Dermis blood vessel endothelial cell (primary cell): ENCODE results near the gene CELF5. TPM values are rescaled to one million over a fixed set of nuclear protein-coding genes. Genes with fewer than 3 reads are reported as not detected.
A peak's percentile ranks its signal among the peaks of the same experiment; 100 is the strongest.
"Not testable (repeated sequence)": the region's sequence is repeated elsewhere in the genome, so short reads cannot be mapped to it uniquely, and the experiment has no call there.

Experiments used
- DNase-seq: peaks from one replicate; pipeline ENCODE4 v3.0.0; 2010
- total RNA-seq: library from RNA; depleted of rRNA; stranded (reverse); fragments of >200 nt; gene quantifications from 2 replicates; pipeline ENCODE4 v1.2.3, GENCODE V29; 2014

The CELF5 gene
- total RNA-seq, 1 donor from 2014 or later, result not detected

DNA sequence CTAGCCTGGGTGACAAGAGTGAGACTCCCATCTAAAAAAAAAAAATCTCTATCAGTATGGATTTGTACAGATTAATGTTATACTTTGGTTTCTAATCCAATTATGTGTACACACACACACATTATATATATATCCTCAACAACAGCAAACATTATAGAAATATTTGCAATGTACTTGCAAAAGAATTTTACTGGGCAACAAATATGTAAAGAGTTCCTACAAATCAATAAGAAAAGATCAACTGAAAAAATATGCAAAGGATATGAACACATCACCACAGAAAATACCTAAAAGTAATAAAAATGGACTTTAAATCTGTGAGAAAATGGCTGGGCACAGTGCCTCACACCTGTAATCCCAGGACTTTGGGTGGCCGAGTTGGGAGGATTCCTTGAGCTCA lies 101.0 kb downstream of the CELF5 start:
- DNase-seq, result no peak

DNA sequence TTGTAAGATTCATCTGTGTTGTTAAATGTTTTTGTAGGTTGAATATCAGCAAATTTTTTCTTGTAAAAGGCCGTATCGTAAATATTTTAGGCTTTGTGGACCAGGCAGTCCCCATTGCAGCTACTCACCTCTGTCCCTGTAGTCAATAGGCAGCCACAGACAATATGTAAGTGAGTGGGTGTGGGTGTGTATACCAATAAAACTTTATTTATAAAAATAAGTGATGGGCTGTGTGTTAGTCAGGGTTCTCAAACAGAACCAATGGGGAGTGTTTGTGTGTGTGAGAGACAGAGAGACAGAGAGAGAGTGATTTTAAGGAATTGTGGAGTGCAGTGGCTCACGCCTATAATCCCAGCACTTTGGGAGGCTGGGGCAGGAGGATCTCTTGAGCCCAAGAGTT lies 104.3 kb downstream of the CELF5 start:
- no peak for DNase-seq

DNA sequence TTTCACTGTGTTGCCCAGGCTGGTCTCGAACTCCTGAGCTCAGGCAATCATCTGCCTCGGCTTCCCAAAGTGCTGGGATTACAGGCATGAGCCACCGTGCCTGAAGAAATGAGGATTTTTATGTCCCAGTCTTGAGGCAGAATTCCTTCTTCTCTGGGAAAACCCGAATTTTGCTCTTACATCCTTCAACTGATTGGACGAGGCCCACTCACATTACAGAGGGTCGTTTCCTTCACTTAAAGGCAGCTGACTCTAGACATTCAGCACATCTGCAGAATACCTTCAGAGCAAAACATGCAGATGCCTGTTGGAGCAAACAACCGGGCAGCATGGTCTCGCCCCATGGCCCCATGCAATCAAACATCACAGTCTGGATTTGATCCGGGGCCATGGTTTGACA lies 105.6 kb downstream of the CELF5 start:
- no peak for DNase-seq

DNA sequence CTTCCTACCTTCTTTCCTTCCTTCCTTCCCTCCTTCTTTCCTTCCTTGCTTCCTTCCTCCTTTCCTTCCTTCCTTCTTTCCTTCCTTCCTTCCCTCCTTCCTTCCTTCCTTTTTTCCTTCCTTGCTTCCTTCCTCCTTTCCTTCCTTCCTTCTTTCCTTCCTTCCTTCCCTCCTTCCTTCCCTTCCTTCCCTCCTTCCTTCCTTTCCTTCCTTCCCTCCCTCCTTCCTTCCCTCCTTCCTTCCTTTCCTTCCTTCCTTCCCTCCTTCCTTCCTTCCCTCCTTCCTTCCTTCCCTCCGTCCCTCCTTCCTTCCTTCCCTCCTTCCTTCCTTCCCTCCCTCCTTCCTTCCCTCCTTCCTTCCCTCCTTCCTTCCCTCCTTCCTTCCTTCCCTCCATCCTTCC lies 107.8 kb downstream of the CELF5 start:
- DNase-seq, result not testable (repeated sequence)

DNA sequence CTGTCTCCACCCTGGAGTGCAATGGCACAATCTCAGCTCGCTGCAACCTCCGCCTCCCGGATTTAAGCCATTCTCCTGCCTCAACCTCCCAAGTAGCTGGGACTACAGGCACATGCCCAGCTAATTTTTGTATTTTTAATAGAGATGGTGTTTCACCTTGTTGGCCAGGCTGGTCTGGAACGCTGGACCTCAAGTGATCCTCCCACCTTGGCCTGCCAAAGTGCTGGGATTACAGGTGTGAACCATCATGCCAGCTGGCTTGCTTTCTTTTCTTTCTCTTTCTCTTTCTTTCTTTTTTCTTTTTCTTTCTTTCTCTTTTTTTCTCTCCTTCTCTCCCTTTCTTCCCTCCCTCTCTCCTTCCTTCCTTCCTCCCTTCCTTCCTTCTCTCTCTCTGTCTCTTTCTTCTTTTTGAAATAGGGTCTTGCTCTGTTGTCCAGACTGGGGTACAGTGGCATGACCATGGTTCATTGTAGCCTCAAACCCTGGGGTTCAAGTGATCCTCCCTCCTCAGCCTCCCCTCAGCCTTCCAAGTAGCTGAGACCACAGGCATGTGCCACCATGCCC lies 108.6 kb downstream of the CELF5 start:
- DNase-seq, result no peak

DNA sequence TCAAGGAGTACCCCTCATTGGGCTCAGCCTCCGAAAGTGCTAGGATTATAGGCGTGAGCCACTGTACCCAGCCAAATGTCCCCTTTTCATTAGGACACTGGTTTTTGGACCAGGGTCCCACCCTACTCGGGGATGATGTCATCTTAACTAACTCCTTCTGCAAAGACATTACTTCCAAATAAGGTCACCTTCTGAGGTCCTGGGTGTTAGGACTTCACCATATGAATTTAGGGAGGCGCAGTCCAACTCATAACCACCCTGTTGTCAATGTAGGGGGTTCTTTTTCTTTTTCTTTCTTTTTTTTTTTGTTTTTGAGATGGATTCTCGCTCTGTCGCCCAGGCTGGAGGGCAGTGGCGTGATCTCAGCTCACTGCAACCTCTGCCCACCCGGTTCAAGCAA lies 109.2 kb downstream of the CELF5 start:
- no peak for DNase-seq

DNA sequence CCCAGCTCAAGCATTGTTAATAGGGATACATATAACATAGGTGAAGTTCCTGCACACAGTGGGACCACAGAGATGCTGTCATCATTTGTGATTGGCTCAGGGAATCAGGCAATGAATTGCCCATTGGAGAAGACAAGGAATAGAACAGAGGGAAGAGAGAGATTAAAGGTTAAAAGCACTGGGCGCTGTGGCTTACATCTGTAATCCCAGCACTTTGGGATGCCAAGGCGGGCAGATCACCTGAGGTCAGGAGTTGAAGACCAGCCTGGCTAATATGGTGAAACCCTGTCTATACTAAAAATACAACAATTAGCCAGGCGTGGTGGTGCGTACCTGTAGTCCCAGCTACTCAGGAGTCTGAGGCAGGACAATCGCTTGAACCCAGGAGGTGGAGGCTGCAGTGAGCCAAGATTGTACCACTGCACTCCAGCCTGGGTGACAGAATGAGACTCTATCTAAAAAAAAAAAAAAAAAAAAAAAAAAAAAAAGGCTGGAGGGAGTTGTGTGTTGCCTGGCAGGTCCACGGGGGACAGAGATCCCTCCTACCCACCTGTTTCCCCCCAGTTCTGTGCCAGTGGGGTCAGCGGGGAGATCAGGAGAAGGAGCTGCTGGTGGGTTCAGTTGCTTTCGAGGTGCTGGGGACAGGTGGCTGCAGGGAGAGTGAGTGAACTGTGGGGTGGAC lies 110.4 kb downstream of the CELF5 start:
- DNase-seq, result not testable (repeated sequence)

DNA sequence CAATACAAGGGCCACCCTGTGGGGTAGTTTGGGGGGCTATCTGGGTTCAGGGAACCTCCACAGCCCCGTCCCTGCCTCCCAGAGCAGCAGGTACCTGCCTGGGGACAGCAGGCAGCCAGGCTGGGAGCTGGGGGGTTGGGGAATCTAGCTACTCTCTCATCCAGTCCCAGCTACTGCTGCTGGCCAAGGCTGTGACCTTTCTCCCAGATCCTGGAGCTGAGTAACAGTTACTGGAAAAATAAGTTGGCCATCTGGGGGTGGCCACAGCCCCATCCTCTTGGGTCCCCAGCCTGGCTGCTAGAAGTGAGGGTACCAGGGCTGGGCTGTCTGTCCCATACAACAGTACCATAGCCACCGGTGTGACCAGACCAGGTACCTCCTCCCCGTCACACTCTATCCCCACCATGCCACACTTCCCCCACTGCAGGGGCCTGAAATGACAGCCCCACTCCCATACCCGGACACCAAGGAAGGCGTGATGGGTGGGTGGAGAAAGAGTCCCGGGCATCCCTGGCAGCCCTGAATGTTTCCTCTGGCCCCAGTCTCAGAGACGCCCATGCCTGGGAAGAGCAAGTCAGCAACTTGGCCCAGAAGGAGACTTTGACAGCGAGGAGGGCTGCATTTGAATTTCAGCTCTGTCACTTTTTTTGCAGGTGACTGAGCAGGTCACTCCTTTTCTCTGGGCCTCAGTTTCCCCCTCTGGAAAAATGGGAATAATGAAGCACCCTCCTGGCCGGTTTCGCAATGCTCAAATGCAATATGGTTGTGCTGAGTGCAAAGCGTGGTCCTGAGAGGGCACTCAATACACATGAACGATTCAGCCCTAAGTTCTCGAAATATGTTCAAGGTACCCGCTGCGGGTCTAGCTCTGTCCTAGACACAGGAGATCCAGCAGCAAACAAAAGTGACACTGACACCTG lies 111.2 kb downstream of the CELF5 start:
- no peak for DNase-seq

DNA sequence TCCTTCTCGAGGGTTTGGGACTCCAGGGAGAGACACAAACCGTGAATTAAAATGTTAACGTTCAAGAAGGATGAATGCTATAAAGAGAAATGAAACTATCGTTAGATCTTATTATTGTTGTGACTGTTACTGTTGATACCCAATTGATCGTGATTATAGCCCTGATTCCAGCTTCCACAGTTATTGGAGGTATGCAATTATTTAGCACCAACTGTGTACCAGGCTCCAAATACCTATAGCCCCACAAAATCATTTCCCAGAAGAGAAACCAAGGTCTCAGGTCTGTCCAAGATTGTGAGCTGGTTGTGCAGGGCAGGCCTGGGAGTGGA lies 111.9 kb downstream of the CELF5 start:
- DNase-seq, result no peak

DNA sequence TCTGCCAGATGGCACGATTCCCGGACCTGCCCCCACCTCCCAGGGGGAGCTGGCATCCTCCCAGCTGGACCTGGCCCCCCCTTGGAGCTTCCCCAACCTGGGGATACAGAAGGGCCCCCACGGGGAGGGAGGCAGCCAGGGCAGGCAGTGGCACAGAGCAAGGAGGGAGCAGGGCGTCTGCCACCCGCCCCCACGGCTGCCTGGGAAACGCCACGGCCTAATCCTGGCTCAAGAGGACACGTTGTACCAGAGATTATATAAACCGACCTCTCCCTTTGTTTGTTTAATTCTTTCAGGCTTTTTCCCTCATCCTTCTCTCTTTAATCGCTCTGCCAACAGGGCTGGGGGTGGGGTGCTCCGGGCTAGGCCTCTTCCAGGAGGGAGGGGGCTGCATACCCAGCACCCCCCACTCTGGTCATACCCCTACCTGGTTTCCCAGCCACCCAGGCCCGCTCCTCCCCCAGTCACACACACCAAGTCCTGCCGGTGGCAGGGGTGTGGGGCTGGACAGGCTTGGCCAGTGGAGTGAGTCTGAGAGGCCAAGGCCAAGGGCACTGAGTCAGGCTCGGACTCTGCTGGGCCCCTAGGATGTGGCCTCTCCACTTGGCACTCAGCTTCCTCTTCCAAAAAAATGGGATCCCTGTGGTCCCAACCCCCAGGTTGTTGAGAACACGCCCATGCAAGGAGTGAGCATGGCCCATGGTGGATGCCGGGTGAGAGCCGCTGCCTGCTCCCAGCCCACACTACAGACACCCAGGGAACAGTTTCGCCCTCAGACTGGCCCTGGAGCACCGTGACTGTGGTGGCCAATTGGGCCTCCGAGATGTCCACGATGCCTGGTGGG lies 112.4 kb downstream of the CELF5 start:
- DNase-seq, result no peak

DNA sequence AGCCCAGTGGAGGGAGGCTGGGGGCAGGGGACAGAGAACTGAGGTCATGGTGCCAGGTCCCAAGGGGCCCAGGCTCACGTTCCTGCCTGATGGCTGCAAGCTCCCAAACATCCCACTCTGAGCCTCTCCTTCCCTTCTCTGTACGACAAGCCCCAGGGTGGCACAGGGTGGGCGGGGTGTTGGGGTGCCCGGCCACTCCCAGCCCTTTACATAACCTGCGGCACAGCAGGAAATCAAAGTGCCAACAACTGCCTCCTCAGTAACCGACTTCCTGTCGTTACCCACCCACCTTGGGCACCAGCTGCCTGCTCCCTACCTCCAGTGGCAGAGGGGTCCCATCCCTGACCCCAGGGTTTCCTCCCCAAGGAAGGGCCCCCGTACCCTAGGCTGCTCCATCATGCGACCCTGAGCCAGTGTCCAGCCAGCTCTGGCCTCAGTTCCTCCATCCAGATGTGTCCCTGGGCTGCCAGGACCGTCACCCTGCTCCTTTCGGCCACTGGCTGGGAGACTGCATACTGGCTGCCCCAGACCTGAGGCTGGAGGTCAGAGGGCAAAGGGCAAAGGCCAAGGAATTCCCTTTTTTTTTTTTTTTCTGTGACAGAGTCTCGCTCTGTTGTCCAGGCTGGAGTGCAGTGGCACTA lies 114.2 kb downstream of the CELF5 start:
- no peak for DNase-seq

DNA sequence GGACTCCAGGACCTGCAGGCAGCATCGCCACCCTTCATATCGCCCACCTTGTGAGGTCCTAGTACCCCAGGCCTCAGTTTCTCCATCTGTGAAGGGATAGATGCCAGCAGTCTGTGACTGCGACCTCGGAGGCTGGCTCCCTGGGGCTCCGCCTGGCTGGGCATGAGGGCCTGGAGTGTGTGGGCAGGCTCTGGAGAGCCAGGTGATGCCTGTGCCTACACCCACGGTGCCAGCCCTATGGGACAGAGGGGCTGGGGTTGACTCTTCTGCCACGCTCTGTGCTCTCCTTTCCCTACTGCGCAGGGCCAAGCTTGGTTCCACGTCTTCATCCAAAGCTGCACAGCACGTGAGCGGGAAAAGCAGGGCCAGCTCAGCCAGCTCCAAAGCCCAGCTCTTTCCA lies 115.9 kb downstream of the CELF5 start:
- DNase-seq, result no peak

DNA sequence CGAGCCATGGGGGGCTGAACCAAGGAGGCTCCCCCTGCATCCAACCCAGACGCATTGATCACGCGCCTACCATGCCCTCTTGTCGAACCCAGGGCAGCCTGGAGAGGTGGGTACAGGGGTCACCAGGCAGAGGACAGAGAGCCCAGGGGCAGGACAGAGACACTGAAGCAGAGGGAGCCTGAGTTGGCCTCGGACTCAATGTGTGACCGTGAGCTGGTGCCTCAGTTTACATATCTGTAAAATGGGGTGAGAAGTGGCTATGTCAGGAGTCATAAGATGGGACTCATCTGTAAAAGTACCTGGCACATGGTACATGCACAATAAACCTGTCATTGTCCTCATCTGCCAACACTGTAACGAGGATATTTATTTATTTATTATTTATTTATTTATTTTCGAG lies 117.8 kb downstream of the CELF5 start:
- no peak for DNase-seq

DNA sequence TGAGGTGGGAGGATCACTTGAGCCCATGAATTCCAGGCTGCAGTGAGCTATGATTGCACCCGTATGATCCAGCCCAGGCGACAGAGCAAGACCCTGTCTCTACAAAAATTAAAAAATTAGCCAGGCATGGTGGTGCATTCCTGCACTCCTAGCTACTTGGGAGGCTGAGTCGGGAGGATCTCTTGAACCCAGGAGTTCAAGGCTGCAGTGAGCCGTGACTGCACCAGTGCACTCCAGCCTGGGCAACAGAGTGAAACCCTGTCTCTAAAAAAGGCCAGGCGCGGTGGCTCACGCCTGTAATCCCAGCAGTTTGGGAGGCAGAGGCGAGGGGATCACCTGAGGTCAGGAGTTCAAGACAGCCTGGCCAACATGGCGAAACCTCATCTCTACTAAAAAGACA lies 118.5 kb downstream of the CELF5 start:
- DNase-seq, result not testable (repeated sequence)

DNA sequence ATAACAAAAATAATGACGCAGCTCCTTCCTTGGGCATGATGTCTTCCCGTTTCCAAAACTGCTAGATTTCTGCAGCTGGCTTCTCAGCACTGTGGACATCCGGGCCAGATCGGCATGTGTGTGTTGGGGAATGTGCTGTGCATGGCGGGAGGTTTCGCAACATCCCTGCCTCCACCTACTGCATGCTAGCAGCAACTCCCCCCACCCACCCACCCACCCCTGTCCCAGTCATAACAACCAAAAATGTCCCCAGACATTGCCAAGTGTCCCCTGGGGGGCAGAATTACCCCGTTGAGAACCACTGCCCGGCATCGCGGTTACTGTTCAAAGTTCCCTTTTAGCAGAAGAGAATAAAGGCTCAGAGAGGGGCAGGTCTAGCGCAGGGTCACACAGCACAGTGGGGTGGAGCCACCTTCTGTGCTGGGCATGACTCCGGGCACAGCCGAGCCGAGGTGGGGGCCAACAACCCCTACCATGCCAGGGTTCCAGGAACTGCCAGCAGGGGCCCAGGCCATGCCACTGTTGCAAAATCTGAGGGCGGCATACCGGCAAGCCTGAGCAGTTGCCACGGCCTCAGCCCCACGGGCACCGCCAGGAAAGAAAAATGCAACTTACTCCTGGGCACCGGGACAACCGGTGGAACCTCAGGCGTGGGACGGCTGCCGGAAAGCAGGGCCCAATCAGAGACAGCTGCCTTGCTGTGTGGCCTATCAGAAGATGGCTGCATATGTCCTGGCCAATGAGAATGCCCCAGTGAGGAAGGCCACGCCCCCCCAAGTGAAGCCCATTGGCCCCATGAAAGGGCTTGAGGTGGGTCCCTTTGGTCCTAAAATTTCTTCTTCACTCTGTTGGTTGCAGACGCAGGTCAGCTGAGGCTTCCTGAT lies 119.4 kb downstream of the CELF5 start:
- DNase-seq, result peak; percentile 69

DNA sequence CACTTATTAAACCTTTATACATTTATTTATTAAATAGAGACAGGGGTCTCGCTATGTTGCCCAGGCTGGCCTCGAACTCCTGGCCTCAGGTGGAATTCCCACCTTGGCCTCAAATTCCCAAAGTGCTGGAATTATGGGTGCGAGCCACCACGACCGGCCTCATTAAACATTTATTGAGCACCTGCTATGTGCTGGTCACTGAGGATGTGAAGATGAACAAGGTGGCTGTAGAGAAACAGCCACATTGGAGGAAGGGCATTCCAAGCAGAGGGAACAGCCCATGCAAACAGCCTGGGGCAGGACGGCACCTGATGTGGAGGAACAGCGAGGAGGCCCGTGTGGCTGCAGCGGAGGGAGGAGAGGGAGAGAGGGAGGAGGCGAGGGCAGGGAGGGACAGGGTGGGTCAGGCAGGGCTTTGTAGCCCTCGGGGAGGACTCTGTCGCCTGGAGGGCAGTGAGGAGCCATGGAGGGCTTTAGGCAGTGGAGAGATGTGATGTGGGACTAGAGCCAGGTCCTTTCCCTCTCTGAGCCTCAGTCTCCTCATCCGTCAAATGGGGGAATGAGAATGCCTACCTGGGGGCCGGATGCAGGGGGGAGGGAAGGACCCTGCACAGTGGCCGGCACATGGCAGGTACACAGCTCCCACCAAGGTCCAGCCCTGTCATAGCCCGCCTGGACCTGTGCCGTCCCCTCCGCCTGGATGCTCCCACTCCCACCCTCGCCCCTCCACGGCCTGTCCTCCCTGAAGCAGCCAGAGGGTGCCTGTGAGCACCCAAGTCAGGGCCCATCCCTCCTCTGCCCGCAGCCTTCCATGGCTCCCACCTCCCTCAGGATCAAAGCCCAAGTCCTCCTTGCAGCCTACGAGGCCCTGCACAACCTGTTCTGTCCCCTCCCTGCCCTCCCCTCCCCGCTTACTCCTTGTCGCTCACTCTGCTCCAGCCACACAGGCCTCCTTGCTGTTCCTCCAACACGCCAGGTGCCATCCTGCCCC lies 120.4 kb downstream of the CELF5 start:
- DNase-seq, result no peak

DNA sequence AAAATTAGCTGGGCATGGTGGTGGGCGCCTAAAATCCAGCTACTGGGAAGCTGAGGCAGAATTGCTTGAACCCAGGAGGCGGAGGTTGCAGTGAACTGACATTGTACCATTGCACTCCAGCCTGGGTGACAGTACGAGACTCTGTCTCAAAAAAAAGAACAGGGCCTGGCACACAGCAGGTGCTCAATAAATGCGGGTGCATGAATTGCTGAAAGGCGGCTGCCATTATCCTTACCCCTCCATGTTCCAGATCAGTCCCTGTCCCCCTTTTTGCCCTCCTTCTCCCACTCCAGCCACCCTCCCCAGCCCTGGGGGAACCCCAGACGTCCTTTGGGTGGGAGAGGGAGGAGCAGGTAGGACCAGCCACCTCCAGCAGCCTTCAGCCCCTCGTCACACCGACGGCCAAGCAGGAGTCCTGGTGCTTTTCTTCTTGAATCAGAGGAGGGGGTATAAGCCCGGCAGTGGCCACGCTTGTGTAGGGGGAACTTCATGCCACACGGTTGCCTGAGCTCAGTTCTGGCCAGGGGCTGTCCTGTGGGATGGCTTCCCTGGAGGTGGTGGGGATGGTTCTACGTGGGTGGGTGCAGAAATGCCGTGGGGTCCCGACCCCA lies 121.5 kb downstream of the CELF5 start:
- DNase-seq, result no peak
